GM23338 (cell line): ENCODE data around the gene NDUFAF7. TPM values are rescaled to one million over a fixed set of nuclear protein-coding genes. Genes with fewer than 3 reads are reported as not detected.

Source experiments
- ATAC-seq: fragments of 200-7000 bp; cut with Tn5 transposase; 3 replicates; pipeline ENCODE4 v1.9.1; 2020
- DNase-seq: peaks from one replicate; pipeline ENCODE4 v3.0.0-alpha.2; 2015; ENCODE audit warnings: low spot score
- H2AFZ ChIP-seq: fragments of 200-600 bp; sonication (generic); 2 replicates; pipeline ENCODE4 v1.8.0; 2016; ENCODE audit warnings: antibody characterized with exemption, mild to moderate bottlenecking, moderate library complexity
- H3F3A ChIP-seq: fragments of 200-600 bp; sonication (generic); replicated peaks from 2 replicates; pipeline ENCODE4 v1.8.0; 2017; ENCODE audit warnings: antibody characterized with exemption, mixed run types, low read depth
- H3K27ac ChIP-seq: fragments of 200-600 bp; sonication (generic); 2 replicates; pipeline ENCODE4 v1.6.1; 2016; ENCODE audit warnings: low read depth
- H3K27me3 ChIP-seq: fragments of 200-600 bp; sonication (generic); 2 replicates; pipeline ENCODE4 v1.8.0; 2016; ENCODE audit warnings: mild to moderate bottlenecking, mixed run types, moderate library complexity; ENCODE audit not compliant: insufficient read depth
- H3K36me3 ChIP-seq: fragments of 200-600 bp; sonication (generic); 2 replicates; pipeline ENCODE4 v1.8.0; 2016; ENCODE audit warnings: mild to moderate bottlenecking; ENCODE audit not compliant: insufficient read depth
- H3K4me1 ChIP-seq: fragments of 200-600 bp; sonication (generic); 2 replicates; pipeline ENCODE4 v1.8.0; 2016; ENCODE audit warnings: mild to moderate bottlenecking, moderate library complexity; ENCODE audit not compliant: insufficient read depth
- H3K4me2 ChIP-seq: fragments of 200-600 bp; sonication (generic); 2 replicates; pipeline ENCODE4 v1.7.1; 2017; ENCODE audit warnings: mixed run types
- H3K4me3 ChIP-seq: fragments of 200-600 bp; sonication (generic); 2 replicates; pipeline ENCODE4 v1.6.1; 2016; ENCODE audit warnings: mixed run types
- H3K79me2 ChIP-seq: fragments of 200-600 bp; sonication (generic); replicated peaks from 2 replicates; pipeline ENCODE4 v1.8.0; 2017; ENCODE audit warnings: mild to moderate bottlenecking; ENCODE audit not compliant: insufficient read depth
- H3K9me2 ChIP-seq: fragments of 200-600 bp; sonication (generic); 2 replicates; pipeline ENCODE4 v1.8.0; 2017; ENCODE audit not compliant: insufficient read depth
- H4K20me1 ChIP-seq: fragments of 200-600 bp; sonication (generic); replicated peaks from 2 replicates; pipeline ENCODE4 v1.8.0; 2017; ENCODE audit warnings: mild to moderate bottlenecking; ENCODE audit not compliant: insufficient read depth
- H3K27ac Mint-ChIP-seq: 2 replicates; pipeline ENCODE4 v1.8.0; 2020; ENCODE audit warnings: inconsistent platforms, mild to moderate bottlenecking, moderate library complexity, mixed read lengths
- H3K27me3 Mint-ChIP-seq: 3 replicates; pipeline ENCODE4 v1.8.0; 2022; ENCODE audit warnings: low read depth, mild to moderate bottlenecking, moderate library complexity, mixed read lengths, inconsistent platforms; ENCODE audit not compliant: insufficient read depth, poor library complexity
- H3K36me3 Mint-ChIP-seq: 3 replicates; pipeline ENCODE4 v1.8.0; 2021; ENCODE audit warnings: low read depth, mild to moderate bottlenecking, inconsistent platforms, moderate library complexity, mixed read lengths
- H3K4me1 Mint-ChIP-seq: 3 replicates; pipeline ENCODE4 v1.8.0; 2020; ENCODE audit warnings: mild to moderate bottlenecking, inconsistent platforms, mixed read lengths
- H3K4me3 Mint-ChIP-seq: 3 replicates; pipeline ENCODE4 v1.8.0; 2021; ENCODE audit warnings: moderate library complexity, mild to moderate bottlenecking, inconsistent platforms, mixed read lengths
- H3K9me3 Mint-ChIP-seq: 3 replicates; pipeline ENCODE4 v1.8.0; 2020; ENCODE audit warnings: moderate library complexity, mild to moderate bottlenecking, inconsistent platforms, mixed read lengths
- EZH2 ChIP-seq: fragments of 200-600 bp; sonication (generic); IDR thresholded peaks from one replicate; pipeline ENCODE4 v1.8.0; 2017; ENCODE audit warnings: antibody characterized with exemption, mild to moderate bottlenecking, low read depth; ENCODE audit not compliant: unreplicated experiment
- EZH2phosphoT487 ChIP-seq: fragments of 200-600 bp; sonication (generic); IDR thresholded peaks from one replicate; pipeline ENCODE4 v1.8.1; 2018; ENCODE audit warnings: antibody characterized with exemption; ENCODE audit not compliant: unreplicated experiment
- STAT1 ChIP-seq: IDR thresholded peaks from one replicate; pipeline ENCODE4 v1.6.1; 2016; ENCODE audit warnings: antibody characterized with exemption; ENCODE audit not compliant: unreplicated experiment
- ZNF114 ChIP-seq: fragments of 250-450 bp; sonication (Bioruptor Pico); IDR thresholded peaks from 2 replicates; pipeline ENCODE4 v1.5.0; 2020; ENCODE audit warnings: mild to moderate bottlenecking, moderate library complexity
- polyA plus RNA-seq: library from polyadenylated mRNA; unstranded; fragments of >200 nt; fragmentation: Nextera tagmentation; extraction: Ambion mirVana; gene quantifications from 2 replicates; pipeline ENCODE4 v1.2.1, GENCODE V29; 2016
- total RNA-seq: library from RNA; depleted of rRNA; stranded (reverse); fragments of >200 nt; shearing (Covaris generic); gene quantifications from 2 replicates; pipeline ENCODE4 v1.2.3, GENCODE V29; 2014
- TF ChIP-seq, protein P1 (sequence below): fragments of 250-450 bp; sonication (Bioruptor Pico); IDR thresholded peaks from 2 replicates; pipeline ENCODE4 v1.5.0; 2020; ENCODE audit warnings: mild to moderate bottlenecking, moderate library complexity
- TF ChIP-seq, protein P2 (sequence below), 2 experiments: fragments of 200-600 bp in 1 of 2; sonication (generic) in 1 of 2; conservative IDR thresholded peaks; 2 replicates each; pipeline versions ENCODE4 v1.5.1 to v1.6.1; 2016 to 2017; ENCODE audit warnings: antibody characterized with exemption in 2 of 2, low read depth in 2 of 2, mild to moderate bottlenecking in 2 of 2, moderate library complexity in 1 of 2
- TF ChIP-seq, protein P3 (sequence below): IDR thresholded peaks from one replicate; pipeline ENCODE4 v1.6.1; 2018; ENCODE audit warnings: antibody characterized with exemption; ENCODE audit not compliant: unreplicated experiment
- TF ChIP-seq, protein P4 (sequence below): IDR thresholded peaks from 2 replicates; pipeline ENCODE4 v1.6.1; 2016; ENCODE audit warnings: antibody characterized with exemption

Gene NDUFAF7
- total and polyA plus RNA-seq, 2 experiments from 2014 or later: 47.4 to 58.2 TPM

DNA sequence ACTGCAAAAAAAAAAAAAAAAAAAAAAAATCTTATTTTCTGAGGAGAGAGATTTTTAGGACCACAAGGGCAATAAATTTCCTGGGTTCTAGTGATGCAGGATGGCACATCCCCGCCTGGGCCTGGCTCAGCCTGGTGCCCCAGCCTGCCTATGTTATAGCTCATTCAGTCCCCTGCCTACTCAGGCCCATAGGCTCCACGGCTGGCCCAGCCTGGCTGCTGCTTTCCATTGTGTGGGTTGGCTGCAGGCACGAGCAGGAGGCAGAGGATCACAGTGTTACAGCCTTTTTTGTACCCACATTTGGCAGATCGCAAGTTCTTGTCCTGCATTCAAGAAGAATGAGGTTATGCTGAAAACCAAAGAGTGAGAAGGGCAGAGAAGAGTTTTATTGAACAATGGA is 40.2 kb upstream of the NDUFAF7 start:
- Histone ChIP-seq H3K9me2 (no peaks in the 10 kb centered on the region), H3K4me2 (no peak overlapping the region), H3K27ac (no peak overlapping the region), H3F3A (0 out of 2 replicates have a peak, but pooled peaks cover 3% of the 10 kb centered on the region), H2AFZ (peak overlapping the region; percentile 74), H3K27me3 (no peaks in the 10 kb centered on the region), H3K4me3 (no peak overlapping the region), H3K4me1 (peaks cover 42% of the 10 kb centered on the region), H3K36me3 (no peaks in the 10 kb centered on the region), H3K79me2 (no peaks in the 10 kb centered on the region), H4K20me1 (no peaks in the 10 kb centered on the region)
- peak overlapping the region; percentile 26; the same call in 1 of the 2 replicates for H3K27ac Mint-ChIP-seq
- ATAC-seq (peak; percentile 63), DNase-seq (no peak)
- H3K9me3 Mint-ChIP-seq: peaks cover 2% of the 10 kb centered on the region; the same call in 1 of the 3 replicates
- peaks cover 11% of the 10 kb centered on the region for H3K27me3 Mint-ChIP-seq
- H3K4me1 Mint-ChIP-seq: peaks cover 43% of the 10 kb centered on the region
- TF ChIP-seq, protein P1, sequence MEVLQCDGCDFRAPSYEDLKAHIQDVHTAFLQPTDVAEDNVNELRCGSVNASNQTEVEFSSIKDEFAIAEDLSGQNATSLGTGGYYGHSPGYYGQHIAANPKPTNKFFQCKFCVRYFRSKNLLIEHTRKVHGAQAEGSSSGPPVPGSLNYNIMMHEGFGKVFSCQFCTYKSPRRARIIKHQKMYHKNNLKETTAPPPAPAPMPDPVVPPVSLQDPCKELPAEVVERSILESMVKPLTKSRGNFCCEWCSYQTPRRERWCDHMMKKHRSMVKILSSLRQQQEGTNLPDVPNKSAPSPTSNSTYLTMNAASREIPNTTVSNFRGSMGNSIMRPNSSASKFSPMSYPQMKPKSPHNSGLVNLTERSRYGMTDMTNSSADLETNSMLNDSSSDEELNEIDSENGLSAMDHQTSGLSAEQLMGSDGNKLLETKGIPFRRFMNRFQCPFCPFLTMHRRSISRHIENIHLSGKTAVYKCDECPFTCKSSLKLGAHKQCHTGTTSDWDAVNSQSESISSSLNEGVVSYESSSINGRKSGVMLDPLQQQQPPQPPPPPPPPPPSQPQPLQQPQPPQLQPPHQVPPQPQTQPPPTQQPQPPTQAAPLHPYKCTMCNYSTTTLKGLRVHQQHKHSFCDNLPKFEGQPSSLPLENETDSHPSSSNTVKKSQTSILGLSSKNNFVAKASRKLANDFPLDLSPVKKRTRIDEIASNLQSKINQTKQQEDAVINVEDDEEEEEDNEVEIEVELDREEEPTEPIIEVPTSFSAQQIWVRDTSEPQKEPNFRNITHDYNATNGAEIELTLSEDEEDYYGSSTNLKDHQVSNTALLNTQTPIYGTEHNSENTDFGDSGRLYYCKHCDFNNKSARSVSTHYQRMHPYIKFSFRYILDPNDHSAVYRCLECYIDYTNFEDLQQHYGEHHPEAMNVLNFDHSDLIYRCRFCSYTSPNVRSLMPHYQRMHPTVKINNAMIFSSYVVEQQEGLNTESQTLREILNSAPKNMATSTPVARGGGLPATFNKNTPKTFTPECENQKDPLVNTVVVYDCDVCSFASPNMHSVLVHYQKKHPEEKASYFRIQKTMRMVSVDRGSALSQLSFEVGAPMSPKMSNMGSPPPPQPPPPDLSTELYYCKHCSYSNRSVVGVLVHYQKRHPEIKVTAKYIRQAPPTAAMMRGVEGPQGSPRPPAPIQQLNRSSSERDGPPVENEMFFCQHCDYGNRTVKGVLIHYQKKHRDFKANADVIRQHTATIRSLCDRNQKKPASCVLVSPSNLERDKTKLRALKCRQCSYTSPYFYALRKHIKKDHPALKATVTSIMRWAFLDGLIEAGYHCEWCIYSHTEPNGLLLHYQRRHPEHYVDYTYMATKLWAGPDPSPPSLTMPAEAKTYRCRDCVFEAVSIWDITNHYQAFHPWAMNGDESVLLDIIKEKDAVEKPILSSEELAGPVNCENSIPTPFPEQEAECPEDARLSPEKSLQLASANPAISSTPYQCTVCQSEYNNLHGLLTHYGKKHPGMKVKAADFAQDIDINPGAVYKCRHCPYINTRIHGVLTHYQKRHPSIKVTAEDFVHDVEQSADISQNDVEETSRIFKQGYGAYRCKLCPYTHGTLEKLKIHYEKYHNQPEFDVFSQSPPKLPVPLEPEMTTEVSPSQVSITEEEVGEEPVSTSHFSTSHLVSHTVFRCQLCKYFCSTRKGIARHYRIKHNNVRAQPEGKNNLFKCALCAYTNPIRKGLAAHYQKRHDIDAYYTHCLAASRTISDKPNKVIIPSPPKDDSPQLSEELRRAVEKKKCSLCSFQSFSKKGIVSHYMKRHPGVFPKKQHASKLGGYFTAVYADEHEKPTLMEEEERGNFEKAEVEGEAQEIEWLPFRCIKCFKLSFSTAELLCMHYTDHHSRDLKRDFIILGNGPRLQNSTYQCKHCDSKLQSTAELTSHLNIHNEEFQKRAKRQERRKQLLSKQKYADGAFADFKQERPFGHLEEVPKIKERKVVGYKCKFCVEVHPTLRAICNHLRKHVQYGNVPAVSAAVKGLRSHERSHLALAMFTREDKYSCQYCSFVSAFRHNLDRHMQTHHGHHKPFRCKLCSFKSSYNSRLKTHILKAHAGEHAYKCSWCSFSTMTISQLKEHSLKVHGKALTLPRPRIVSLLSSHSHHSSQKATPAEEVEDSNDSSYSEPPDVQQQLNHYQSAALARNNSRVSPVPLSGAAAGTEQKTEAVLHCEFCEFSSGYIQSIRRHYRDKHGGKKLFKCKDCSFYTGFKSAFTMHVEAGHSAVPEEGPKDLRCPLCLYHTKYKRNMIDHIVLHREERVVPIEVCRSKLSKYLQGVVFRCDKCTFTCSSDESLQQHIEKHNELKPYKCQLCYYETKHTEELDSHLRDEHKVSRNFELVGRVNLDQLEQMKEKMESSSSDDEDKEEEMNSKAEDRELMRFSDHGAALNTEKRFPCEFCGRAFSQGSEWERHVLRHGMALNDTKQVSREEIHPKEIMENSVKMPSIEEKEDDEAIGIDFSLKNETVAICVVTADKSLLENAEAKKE (CRISPR knock-in tag): no peak
- TF ChIP-seq, protein P2, sequence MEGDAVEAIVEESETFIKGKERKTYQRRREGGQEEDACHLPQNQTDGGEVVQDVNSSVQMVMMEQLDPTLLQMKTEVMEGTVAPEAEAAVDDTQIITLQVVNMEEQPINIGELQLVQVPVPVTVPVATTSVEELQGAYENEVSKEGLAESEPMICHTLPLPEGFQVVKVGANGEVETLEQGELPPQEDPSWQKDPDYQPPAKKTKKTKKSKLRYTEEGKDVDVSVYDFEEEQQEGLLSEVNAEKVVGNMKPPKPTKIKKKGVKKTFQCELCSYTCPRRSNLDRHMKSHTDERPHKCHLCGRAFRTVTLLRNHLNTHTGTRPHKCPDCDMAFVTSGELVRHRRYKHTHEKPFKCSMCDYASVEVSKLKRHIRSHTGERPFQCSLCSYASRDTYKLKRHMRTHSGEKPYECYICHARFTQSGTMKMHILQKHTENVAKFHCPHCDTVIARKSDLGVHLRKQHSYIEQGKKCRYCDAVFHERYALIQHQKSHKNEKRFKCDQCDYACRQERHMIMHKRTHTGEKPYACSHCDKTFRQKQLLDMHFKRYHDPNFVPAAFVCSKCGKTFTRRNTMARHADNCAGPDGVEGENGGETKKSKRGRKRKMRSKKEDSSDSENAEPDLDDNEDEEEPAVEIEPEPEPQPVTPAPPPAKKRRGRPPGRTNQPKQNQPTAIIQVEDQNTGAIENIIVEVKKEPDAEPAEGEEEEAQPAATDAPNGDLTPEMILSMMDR (conservative IDR thresholded peaks at IDR 0.05; ENCODE audit: low read depth in 2 of 2): no peak
- TF ChIP-seq EZH2 (no peak), ZNF114 (no peak), STAT1 (no peak), EZH2phosphoT487 (no peak)
- TF ChIP-seq, protein P3, sequence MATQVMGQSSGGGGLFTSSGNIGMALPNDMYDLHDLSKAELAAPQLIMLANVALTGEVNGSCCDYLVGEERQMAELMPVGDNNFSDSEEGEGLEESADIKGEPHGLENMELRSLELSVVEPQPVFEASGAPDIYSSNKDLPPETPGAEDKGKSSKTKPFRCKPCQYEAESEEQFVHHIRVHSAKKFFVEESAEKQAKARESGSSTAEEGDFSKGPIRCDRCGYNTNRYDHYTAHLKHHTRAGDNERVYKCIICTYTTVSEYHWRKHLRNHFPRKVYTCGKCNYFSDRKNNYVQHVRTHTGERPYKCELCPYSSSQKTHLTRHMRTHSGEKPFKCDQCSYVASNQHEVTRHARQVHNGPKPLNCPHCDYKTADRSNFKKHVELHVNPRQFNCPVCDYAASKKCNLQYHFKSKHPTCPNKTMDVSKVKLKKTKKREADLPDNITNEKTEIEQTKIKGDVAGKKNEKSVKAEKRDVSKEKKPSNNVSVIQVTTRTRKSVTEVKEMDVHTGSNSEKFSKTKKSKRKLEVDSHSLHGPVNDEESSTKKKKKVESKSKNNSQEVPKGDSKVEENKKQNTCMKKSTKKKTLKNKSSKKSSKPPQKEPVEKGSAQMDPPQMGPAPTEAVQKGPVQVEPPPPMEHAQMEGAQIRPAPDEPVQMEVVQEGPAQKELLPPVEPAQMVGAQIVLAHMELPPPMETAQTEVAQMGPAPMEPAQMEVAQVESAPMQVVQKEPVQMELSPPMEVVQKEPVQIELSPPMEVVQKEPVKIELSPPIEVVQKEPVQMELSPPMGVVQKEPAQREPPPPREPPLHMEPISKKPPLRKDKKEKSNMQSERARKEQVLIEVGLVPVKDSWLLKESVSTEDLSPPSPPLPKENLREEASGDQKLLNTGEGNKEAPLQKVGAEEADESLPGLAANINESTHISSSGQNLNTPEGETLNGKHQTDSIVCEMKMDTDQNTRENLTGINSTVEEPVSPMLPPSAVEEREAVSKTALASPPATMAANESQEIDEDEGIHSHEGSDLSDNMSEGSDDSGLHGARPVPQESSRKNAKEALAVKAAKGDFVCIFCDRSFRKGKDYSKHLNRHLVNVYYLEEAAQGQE: no peak
- TF ChIP-seq, protein P4, sequence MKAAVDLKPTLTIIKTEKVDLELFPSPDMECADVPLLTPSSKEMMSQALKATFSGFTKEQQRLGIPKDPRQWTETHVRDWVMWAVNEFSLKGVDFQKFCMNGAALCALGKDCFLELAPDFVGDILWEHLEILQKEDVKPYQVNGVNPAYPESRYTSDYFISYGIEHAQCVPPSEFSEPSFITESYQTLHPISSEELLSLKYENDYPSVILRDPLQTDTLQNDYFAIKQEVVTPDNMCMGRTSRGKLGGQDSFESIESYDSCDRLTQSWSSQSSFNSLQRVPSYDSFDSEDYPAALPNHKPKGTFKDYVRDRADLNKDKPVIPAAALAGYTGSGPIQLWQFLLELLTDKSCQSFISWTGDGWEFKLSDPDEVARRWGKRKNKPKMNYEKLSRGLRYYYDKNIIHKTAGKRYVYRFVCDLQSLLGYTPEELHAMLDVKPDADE: no peak
- H3K4me3 Mint-ChIP-seq: no peak overlapping the region; the same call in 2 of the 3 replicates
- no peaks in the 10 kb centered on the region for H3K36me3 Mint-ChIP-seq
